ENCODE results near the gene TTC22. TPM values are rescaled to one million over a fixed set of nuclear protein-coding genes. Genes with fewer than 3 reads are reported as not detected.

TTC22 gene
- not detected for total RNA-seq
- long read RNA-seq: 0 reads

DNA sequence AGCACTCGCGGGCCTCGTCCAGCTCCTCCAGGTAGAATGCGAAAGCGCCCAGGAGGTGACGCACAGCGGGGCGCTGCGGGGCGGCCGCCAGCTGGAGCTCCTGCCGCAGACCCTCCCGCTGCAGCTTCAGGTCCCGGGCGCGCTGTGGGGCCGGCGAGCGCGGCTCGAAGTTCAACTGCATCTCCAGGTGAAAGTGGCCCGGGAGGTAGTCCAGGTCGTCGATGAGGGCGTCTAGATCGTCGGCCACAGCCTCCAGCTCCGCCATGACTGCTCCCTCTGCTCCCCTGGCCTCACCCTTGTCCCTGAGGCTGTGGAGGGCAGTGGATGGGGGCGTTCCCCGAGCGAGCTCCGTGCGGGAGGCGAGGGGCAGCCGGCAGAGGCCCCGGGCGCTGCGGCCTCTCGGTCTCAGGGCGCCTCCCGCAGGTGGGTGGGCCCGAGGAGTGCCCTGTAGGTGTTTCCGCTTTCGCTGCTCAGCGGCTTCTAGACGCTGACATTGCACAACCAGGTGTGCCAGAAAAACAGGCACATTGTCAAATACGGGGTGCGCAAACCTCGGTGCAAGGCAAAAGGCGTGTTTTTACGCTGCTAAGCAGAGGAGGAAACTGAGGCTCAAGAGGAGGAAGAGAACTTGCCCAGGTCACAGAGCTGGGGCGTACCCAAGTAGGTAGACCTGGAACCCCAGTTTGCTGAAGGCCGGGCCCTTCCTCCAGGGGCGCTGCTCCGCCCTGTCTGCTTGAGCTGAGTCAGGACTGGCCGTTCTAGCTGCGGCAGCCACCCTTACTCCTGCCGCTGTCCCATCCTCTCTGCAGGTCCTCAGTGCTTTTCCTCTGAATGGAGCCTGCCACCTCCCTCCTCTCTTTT is at the start of gene TTC22:
TTC22 (minus strand) TSS at position 425 of the 861 bp plus-strand sequence; CDS start at position 265, 160 bp downstream.
- peak; percentile 84 for DNase-seq (ENCODE audit: low spot score)

DNA sequence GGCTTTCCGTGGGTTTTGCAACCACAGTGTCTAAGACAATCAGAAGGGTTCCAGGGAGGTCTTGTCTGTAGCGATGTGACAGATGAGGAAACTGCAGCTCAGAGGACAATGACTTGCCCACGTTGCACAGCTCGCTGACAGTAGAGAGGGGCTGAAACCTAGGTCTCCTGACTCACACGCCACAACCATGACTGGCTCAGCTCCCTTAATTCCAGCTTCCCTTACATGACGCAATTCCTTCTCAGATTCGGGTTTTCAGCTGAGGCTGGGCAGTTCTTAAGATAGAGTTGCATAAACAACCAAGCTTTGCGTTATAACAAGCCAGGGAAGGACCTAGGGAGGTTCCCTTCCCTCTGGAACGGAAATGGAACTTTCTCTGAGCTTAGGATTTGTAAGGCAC is 49.6 kb upstream of the TTC22 start:
- peak; percentile 64 for DNase-seq (ENCODE audit: low spot score)

DNA sequence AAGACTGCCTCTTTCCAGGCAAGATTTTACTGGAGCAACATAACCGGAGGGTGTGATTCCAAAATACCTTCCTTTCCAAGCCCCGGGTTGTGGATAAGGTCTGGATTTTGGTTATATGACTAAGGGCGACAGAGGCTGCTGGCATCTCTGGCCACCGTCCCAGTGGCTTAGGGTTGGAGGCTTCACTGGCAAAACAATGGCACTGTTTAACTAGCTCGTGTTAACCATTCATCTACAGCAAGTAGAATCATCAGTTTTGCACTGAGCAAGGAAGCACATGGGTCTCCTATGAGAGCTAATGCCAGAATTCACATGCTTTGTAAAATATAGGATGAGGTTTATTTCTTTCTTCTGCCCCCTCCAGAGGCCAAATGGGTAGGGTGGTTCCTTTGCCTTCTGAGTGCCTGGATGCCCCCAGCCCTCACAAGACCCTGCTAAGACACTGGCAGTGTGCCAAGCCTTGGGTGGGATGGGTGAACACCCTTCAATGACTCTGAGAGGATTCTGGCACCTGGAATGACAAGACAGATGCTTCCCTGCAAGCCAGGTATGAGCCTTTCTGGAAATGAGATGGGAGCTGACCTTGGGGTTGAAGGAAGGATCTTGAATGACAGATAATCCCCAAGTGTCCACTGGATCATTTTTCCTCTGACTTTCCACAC is 49.1 kb upstream of the TTC22 start:
- DNase-seq (ENCODE audit: low spot score): no peak

DNA sequence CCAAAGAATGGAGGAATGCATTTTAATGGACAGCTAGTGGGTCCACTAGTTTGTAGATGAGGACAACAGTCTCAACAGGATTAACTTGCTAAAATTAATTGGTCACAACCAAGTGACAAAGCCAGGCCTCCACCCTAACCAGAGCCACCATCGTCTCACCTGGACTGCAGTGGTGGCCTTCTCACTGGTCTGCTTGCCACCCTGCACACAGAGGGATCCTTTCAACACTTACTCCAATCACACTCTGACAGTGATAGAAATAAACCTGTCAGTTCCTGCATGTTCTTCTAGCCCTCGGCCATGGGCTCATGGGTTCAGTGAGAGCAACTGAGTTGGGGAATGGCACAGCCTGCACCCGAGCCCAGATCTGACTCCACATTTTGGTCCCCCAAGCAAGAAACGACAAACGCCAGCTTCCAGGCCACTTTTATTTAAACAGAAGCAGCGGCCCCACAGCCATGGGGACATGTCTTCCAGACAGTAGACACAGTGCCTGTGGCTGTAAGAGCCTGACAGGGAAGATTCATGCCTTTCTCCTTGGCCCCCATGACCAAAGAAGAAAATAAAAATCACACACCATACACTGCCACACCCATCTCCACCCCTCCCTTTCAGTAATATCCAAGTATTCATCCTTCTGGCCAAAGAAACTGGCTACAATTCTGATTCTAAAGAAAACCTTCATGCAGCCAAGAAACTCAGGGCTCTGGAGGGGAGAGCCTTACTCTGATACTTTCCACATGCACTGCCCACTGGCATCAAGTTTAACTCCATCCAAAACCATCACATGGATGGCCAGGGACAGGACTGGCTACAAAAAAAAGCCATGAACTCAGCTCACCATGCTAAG is 48.3 kb upstream of the TTC22 start:
- DNase-seq (ENCODE audit: low spot score): peak; percentile 68

DNA sequence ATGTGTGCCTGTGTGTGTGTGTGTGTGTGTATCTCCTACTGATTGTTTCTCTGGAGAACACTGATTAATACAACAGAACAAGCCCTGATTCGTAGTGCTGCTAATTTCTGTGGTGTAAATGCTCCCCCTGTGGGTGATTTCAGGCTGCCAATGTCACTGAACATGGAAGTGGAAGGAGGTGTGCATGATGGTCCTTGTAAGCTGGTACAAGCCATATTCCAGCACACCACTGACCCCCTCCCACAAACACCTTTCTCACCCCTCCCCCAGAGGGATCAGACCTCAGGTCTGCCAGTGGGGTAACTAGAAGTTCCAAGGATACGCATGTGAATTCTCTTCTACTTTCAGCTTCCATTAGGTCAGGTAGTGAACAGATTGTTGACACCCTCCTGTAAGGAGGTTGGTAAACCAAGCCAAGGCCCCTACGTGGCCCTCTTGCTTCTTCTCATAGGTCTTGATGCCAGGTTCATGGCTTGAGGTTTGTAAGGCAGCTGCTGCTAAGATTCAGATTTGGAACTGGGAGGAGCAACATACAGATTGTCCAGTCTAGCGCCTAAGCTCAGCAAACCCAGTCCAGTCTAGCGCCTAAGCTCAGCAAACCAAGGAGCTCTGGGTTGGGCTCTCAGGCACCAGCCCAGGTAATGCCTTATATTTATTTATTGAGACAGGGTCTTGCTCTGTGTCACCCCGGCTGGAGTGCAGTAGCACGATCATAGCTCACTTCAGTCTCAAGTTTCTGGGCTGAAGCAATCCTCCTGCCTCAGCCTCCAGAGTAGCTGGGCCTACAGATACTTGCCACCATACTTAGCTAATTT is 47.2 kb upstream of the TTC22 start:
- peak; percentile 53 for DNase-seq (ENCODE audit: low spot score)

DNA sequence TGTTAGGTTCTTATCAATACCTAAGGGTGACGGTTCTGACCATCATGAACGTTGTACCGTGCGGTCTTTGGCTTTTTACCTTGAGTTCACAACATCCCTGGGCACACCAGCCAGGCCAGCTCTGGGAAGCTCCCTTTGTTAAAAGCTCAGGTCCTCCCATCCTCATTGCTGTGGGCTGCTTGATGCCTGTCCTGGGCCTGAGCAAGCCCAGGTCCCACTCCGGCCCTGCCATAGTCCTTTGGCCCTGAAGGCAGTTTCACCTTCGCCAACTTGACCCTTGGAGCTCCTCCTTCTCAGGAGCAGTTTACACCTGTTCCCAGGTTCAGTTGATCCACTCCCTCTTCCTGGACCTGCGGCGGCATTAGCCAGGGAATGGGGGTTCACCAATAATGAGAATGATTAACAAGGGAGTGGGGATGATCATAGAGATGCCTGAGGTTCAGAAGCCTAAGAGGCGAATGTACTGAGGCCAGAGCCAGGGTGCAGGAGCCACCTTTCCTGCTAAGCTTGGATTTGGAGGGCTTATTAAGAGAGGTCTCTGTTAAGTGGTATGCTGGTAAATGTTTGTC is 45.7 kb upstream of the TTC22 start:
- DNase-seq (ENCODE audit: low spot score): peak; percentile 75

DNA sequence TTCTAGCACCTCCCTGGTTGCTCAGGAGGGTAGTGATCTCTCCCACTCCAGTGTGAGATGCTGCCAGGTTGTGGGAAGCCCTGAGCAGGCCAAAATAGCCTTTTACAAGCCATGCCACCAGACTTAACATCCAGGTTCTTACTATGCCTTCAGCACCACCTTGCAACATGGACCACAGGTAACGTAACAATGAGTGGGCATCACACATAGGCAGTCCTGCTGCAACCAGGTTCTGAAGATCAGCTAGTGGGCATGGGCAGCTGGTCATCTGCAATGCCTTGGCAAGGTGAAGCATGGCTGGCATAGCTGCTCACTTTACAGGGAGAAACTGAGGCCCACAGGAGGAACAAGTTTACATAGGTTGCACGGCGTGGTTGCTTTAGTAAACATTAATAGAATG is 45.2 kb upstream of the TTC22 start:
- DNase-seq (ENCODE audit: low spot score): peak; percentile 45

DNA sequence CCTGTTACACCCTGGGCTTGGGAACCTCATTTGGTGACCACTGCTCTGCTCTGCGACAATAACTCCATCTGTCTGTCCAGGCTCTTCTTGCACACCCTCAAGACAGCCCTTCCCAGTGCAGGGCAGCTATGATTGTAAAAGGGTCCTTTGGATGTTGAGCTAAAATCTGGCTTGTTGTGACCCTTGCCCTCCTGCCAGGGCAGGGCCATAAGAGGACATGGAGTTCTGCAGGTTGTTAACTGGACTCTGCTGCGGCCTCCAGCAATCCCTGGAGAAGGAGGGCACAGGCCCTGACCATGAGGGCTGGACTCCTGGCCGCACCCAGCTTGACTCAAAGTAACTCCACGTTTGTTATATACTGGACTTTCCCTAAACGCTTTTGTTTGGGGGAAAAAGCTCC is 44.6 kb upstream of the TTC22 start:
- no peak for DNase-seq (ENCODE audit: low spot score)

DNA sequence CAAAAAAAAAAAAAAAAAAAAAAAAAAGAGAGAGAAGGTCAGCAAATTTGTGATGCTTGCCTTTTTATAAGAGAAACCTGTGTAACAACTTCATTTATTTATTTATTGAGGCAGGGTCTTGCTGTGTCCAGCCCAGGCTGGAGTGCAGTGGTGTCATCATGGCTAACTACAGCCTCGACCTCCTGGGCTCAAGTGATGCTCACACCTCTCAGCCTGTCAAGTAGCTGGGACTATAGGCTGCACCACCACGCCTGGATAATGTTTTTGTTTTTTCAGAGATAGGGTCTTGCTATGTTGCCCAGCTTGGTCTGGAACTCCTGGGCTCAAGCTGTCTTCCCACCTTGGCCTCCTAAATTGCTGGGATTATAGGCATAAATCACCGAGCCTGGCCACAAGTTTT is 43.4 kb upstream of the TTC22 start:
- DNase-seq (ENCODE audit: low spot score): no peak

DNA sequence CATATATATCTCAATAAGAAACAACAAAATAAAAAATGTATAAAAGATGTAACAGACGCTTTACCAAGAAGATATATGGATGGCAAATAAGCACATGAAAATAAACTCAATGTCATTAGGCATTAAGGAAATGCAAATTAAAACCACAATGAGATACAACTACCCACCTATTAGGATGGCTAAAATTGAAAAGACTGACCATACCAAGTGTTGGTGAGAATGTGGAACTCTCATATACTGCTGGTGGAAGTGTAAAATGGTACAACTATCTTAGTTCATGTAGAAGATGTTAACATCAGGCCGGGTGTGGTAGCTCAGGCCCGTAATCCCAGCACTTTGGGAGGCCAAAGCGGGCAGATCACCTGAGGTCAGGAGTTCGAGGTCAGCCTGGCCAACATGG is 42.3 kb upstream of the TTC22 start:
- DNase-seq (ENCODE audit: low spot score): no peak

DNA sequence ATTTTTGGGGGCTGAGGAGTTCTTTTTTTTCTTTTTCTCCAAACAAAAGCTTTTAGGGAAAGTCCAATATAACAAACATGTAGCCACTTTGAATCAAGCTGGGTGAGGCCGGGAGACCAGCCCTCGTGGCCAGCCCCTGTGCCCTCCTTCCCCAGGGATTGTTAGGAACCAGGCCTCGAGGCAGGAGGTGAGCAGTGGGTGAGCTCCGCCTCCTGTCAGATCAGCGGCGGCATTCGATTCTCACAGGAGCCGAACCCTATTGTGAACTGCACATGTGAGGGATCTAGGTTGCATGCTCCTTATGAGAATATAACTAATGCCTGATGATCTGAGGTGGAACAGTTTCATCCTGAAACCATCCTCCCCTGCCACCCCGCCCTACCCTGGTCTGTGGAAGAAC is 41.8 kb upstream of the TTC22 start:
- DNase-seq (ENCODE audit: low spot score): peak; percentile 60

DNA sequence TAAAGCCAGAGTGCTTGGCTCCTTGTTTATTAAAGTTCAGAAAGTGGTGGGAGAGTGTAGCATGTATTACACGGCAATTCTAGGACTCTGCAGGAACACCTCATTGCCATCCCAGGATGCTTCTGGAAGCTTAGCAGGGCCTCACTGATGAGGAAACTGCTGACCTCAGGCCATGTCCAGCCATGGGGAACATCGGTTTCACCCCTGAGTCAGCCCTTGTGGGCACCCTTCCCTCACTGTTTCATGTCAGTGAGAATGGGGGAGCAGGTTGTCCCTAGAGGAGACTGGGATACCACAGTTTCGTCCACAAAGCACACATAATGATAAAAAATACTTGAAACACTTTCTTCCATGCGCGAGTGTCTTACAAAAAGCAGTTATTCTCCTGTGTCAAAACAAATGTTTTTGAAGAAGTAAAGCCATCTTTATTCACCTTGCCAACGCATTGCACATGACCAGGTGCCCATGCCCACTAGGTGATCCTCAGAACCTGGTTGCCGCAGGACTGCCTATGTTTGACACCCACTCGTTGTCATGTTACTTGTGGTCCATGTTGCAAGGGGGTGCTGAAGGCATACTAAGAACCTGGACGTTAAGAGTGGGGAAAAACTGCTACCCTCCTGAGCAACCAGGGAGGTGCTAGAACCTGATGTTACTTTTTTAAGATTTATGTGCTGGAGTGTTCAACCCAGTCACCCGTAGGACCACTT is 41.2 kb upstream of the TTC22 start:
- DNase-seq (ENCODE audit: low spot score): no peak

DNA sequence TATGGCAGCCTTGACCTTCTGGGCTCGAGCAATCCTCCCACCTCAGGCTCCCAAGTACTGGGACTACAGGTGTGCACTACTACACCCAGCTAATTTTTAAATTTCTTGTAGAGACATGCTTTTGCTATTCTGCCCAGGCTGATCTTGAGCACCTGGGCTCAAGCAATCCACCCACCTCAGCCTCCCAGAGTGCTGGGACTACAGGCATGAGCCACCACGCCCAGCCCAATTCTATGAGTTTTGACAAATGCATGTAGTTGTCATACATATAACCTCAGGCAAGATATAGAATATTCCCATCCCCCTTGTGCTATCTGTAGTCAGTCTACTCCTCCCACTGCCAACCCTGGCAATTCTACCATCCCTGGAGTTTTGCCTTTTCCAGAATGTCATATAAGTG is 38.7 kb upstream of the TTC22 start:
- no peak for DNase-seq (ENCODE audit: low spot score)

DNA sequence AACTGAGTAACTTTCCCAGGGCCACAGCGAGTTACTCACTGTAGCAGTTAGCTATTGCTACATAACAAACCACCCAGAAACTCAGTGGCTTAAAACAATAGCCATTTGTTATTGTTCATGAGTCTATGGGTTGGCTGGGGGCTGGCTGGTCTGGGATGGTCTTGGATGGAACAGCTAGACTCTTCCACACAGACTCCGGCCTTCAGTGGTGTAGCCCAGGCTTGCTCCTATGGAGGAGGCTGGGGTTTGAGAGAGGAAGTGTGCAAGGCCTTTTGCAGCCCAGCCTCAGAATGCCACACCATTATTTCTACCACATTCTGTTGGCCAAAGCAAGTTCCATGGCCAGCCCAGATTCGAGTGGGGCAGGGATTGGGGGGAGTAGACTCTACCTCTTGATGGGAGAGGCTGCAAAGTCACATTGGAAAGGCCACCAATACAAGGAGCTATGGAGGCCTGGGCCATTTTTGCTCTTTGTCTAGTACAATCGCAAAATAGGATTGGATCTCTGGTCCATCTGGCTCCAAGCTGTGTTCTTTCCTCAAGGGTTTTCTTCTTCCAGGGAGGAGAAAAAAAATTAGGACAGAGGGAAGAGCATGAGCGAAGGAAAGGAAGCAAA is 37.5 kb upstream of the TTC22 start:
- no peak for DNase-seq (ENCODE audit: low spot score)

DNA sequence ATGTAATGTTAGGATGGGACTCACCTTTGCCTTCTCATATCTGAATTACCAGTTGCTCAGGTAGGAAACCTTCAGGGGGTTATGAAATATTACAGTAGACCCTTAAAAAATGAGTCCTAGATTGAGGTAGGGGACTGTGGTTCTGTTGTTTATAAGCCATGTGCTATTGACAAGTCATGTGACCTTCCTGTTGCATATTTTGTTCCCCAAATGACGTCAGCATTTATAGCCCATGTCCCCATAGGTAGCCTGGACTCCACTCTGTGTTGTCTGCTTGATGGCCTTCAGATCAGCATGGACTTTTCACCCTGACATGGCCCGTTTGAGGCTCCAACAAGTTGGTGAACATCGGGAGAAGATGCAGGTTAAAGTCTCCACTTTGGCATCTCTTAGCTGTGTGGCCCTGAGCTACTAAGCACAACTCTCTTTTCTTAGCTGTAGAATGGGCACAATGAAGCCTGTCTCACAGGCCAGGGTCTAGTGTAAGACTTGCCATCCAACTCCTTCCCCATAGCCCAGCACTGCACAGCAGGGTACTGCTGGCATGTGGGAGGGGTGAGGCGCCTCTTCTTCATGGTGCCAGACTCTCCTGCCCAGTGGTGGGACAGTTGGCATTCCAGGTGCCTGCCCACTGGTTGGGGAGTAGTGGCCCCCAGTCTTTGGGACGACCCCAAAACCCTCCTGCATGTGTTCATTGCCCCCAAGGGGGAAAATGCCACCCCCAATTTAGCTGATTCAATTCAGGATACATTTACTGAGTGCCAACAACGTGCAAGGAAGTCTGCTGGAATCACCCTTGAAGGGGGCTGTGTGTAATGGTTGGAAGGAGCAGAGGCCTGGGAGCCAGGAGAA is 36.1 kb upstream of the TTC22 start:
- no peak for DNase-seq (ENCODE audit: low spot score)

DNA sequence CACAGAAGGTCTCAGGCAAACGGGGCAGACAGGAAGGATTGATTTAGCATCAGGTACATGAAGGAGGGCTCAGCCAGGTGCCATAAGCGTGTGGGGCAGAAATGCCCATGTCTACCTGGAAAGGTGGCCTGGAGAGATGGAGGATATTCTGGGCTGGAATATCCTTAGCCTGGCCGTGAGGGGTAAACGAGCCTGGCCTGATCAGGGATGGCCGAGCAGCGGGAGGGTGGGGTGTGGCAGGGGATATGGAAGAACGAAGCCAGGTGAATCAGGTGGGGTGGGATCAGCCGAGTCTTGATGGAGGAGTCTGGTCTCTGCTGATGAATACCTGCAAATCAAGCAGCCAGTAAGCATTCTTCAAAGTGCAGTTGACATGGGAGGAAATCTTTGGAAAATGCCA is 35.5 kb upstream of the TTC22 start:
- DNase-seq (ENCODE audit: low spot score): peak; percentile 68

DNA sequence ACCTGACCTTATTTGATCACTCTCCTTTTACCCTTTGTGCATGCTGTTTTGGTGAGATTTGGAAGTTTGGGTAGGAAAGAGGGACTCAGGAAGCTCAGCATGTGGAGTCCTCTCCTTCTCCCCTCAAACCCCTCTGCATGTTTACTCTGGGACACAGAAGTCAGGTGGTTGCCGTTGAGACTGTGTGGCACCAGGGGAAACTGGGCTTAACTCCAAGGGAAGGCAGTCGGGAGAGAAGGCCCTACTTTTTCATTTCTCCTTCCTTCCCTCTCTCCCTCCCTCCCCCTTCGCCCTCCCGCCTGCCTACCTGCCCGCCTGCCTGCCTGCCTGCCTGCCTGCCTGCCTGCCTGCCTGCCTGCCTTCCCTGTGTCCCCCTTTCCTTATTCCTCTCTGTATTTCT is 34.8 kb upstream of the TTC22 start:
- peak; percentile 47 for DNase-seq (ENCODE audit: low spot score)

DNA sequence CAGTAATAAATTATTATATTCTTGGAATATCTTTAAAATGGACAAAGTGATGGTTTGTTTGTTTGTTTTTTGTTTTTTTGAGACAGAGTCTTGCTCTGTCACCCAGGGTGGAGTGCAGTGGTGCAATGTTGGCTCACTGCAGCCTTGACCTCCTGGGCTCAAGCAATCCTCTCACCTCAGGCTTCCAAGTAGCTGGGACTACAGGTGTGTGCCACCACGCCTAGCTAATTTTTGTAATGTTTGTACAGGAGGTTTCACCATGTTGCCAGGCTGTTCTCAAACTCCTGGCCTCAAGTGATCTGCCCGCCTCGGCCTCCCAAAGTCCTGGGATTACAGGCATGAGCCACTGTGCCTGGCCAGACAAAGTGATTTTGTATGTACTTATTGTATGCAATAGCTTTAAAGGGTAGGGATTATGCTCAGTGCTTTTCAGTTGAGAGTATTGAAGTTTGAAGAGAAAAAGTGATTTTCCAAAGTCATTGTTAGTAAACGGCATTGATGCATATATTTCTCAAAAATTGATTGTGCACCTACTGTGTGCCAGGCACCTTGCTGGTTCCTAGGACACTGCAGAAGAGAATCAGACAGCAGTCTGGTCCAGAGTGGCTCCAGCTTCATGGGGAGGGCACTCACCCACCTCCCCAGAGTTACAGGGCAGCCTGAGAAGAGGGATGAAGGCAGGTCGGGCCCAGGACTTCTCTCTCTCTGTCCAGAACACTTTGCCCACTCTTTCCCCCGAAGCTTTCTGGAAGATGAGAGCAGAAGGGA is 34.2 kb upstream of the TTC22 start:
- DNase-seq (ENCODE audit: low spot score): no peak

Data from mesenteric fat pad (tissue), 1 donor.